ENCODE measurements around the gene GNG7.
"Not testable (repeated sequence)": the region's sequence is repeated elsewhere in the genome, so short reads cannot be mapped to it uniquely, and the experiment has no call there.

The GNG7 gene

DNA sequence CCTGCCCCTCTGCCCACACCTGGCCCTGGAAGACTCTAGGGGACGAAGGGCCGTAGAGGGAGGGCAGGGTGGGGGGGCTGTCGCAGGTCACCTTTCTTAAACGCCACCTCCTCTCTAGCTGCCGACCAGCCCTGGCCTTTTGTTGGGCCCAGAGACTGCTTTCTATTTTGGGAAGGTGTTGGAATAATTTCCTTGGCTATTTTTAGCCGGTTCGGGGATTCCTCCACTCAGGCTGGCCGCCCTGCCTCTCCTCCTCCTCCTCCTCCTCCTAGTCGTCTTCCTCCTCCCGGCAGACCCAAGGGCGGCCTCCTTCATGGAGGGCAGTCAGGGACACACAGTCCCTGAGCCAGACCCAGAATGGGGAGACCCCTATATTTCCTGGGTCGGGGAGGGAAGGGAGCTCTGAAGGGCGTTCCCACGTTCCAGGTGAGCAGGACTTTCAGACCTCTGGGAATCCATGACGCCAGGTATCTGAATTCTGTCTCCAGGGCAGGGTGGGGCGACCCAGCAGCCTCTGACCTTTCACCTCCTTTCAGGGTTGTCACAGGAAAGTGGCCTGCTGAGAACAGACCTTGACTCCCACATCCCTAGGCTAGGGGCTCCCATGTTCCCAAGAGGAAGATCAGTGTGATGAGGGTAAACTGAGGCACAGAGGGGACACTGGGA lies 206.7 kb downstream of the GNG7 start:
- no peak for DNase-seq

DNA sequence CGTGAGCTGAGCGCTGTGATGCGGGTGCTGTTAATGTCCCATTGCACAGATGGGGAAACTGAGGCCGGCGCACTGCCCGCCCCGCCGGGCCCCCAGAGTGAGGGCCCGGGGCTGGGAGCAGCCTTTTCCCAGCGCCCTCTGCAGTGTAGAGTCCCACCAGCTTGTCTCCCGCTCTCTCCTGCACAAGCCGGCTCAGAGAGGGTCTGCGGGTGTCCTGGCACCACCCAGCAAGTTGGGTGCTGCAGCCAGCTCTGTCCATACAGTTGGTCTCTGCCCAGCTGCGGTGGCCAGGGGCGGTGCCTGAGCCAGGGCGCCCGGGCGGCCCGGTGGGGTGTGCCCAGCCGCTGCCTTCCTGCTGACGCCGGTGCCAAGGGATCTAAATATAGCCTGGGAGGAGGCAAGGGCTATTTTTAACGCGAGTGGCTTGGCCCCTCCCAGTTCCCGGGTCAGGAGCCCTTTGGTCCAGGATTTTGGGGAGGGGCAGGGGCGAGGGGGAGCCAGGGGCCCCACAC lies 207.3 kb downstream of the GNG7 start:
- DNase-seq: no peak

DNA sequence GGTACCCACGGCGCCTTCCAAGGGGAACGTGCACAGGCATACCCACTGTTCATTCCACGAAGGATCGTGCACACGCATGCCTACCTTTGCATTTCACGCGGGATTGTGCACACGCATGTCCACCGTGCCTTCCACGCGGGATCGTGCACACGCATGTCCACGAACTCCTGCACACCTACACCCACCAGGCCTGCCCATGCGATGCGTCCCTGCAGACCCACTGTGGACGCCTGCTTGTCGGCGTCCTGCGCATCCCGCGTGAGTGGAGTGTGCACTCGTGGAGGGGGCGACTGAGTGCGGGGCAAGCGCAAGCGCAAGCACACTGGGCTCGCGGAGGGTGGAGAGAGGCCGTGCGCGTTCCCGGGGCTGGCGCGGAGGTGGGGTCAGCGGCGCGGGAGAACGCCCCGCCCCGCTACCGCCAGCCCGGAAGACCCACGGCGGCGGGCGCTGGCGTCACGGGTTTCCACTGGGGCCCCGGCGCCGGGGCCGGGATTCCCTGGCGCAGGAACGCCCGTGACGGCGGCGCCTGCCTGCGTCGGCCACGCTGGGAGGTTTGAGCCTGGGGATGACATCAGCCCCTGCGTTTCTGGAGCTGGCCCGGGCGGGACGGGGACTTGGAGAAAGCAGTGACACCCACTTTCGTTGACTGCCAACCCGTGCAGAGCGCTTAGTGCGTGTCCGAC lies 207.9 kb downstream of the GNG7 start:
- DNase-seq: no peak

GRCh38 chr19:2494084-2494446 lies 208.4 kb downstream of the GNG7 start:
- no peak for DNase-seq

DNA sequence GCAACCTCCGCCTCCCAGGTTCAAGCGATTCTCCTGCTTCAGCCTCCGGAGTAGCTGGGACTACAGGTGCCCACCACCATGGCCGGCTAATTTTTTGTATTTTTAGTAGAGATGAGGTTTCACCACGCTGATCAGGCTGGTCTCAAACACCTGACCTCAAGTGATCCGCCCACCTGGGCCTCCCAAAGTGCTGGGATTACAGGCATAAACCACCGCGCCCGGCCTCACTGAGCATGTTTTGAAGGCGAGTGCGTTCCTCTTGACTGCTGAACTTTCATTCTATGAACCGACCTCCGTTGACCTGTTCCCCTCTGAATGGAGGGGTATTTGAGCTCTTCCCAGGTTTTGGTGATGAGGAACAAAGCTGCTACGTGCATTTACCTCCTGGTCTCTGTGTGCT lies 209.0 kb downstream of the GNG7 start:
- not testable (repeated sequence) for DNase-seq

- DNase-seq: no peak
Observed at GRCh38 chr19:2492870-2493269, 209.6 kb downstream of the GNG7 start.

DNA sequence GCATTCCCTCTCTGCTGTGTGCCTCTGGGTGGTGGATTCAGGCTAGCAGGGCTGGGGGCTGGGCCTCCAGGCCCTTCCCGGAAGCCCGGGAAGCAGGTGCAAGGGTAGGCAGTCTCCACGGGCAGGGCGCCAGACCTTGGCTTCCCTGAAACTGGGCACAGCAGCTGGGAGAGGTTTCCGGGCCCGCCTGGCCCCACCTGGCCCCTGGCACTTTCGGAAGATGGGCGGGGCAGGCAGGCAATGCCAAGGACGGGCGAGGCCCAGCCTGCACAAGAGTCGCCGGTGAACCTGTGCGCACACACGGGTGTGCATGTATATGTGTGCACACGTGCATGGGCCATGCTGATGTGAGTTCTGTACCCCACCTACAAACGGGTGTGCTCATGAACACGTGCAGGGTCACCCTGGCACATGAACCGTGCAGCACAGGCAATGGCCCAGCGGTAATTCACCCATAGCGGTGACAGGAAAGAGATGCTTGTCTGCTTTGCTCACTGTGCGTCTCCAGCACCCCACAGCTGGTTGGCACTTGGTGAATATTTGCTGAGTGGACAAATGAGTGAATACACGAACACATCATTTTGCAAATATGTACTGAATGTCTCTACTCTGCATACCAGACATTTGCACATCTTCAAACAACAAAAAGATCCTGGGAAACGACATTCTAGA lies 211.2 kb downstream of the GNG7 start:
- DNase-seq: no peak

DNA sequence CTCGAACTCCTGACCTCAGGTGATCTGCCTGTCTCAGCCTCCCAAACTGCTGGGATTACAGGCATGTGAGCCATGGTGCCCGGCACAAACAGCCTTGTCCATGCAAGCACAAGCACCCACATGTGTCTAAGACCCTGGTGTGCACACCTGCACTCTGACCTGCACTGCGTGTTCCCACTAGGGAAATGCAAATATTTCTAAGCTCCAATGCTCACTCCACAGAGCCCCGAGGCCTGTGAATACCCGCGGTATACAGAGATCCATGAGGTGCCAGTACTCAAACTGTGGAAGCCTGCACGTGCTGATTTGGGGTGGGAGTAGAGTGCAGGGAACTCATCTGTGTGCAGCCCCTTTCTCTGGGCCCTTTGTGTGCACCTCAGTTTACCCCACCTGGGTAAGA lies 211.8 kb downstream of the GNG7 start:
- DNase-seq: no peak

DNA sequence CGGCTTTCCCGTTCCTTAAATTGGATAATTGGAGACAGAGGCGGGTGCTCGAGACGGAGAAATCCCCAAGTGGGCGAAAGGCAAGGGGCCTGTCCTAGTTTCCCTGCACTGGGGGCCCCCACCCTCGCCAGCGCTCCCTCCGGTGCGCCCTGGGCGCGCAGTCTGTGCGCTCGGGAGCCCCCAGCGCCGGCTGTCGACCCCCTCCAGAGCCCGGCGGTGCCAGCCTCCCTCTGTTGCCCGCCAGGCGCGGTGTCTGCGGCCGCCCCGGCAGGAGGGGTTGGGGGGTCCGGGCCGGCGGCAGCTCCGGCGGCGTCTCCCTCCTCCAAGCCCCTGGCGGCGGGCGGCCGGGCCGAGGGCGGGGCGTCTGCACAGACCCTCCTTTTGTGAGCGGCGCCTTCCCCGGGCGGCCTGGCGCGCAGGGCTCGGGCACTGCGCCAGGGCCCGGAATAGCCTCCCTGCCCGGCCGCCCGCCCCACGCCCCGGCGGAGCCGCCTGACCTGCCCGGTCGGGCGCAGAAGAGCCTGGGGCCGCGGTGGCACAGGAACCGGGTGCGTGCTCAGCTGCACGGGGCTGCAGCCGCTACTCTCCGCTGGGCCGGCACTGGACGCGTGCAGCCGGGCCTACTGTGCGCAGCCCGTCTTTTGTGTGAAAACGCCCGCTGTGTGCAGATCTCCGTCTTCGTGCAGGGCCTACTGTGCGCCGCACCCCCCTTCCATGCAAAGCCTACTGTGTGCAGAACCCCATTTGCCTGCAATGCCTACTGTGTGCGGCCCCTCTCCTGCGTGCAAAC lies 213.4 kb downstream of the GNG7 start:
- DNase-seq: no peak

- no peak for DNase-seq
Observed at GRCh38 chr19:2488405-2488941, 214.0 kb downstream of the GNG7 start.

GRCh38 chr19:2487842-2488241 lies 214.7 kb downstream of the GNG7 start:
- no peak for DNase-seq

- no peak for DNase-seq
Observed at GRCh38 chr19:2487090-2487489, 215.4 kb downstream of the GNG7 start.

DNA sequence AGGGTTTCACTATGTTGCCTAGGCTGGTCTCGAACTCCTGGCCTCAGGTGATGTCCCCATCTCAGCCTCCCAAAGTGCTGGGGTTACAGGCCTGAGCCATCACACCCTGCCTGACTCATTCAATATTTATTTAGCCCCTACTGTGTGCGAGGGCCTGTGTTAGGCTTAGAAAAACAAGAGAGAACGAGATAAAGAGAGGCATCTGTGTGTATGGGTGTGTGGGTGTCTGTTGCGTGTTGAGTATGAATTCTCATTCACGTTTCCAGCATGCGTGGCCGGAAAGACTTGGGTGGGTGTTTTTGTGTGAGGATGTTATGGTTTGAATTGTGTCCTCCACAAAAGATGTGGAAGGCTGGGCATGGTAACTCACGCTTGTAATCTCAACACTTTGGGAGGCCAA lies 217.1 kb downstream of the GNG7 start:
- no peak for DNase-seq

GRCh38 chr19:2484178-2484937 lies 218.1 kb downstream of the GNG7 start:
- no peak for DNase-seq

GRCh38 chr19:2483484-2484151 lies 218.9 kb downstream of the GNG7 start:
- DNase-seq: no peak

DNA sequence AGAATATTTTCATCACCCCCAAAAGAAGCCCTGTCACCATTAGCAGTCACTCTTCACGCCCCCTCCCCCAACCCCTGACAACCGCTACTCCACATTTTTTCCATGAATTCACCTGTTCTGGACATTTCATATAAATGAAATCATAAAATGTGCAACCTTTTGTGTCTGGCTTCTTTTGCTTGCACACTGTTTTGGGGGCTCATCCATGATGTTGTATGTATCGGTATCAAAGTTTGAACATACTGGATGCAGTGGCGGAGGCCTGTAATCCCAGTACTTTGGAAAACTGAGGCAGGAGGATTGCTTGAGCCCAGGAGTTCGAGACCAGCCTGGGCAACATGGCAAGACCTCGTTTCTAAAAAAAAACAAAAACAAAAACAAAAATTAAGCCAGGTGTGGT lies 219.4 kb downstream of the GNG7 start:
- no peak for DNase-seq

DNA sequence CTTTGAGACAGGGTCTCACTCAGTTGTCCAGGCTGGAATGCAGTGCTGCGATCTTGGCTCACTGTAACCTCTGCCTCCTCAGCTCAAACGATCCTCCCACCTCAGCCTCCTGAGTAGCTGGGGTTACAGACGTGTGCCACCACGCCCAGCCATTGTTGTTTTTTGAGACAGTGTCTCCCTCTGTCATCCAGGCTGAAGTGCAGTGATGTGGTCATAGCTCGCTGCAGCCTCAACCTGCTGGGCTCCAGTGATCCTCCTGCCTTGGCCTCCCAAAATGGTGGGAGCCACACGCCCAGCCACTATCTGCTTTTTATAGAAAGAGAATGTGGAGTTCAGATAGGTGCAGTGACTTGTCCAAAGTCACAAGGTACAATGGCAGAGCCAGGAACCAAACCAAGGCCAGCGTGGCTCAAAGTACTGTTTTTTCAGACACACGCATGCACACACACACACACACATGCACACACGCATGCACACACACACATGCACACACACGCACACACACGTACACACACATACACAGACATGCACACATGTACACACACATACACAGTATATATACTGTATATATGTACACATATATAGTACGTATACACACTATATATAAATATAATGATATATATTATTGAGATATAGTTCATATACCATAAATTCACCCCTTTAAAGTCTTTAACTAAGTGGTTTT lies 220.0 kb downstream of the GNG7 start:
- no peak for DNase-seq

DNA sequence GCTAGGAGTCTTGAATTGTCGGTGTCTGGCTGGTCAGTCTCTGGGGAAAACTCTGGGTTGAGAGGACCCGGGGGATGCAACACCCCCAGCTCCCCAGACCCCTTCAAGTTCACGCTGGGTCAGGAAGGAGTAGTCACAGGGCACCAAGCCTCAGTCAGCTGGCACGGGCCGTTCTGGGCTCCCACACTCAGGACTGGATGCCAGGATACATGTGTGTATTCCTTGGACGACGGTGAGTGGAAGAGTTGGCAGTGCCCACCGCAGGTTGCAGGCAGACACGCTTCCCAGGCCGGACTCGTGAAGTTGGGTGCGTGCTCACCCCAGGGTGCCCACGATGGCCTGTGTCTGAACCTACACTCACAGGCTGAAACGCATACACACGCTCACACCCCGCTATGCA lies 221.0 kb downstream of the GNG7 start:
- DNase-seq: no peak

- no peak for DNase-seq
Observed at GRCh38 chr19:2479556-2480194, 222.8 kb downstream of the GNG7 start.

GRCh38 chr19:2478756-2479555 lies 223.5 kb downstream of the GNG7 start:
- no peak for DNase-seq

Data from NCI-H1694 treated with DMSO at 0.1 percent for 48 hours (cell line).